IMR-90 (cell line): ENCODE data around the gene OPN1SW. TPM values are rescaled to one million over a fixed set of nuclear protein-coding genes. Genes with fewer than 3 reads are reported as not detected.

Experiments used
- ATAC-seq: fragments of 200-7000 bp; cut with Tn5 transposase; 2 replicates; pipeline ENCODE4 v1.9.1; 2020; ENCODE audit warnings: low read depth, mild to moderate bottlenecking, moderate library complexity
- BruUV-seq: library from RNA; stranded (reverse); fragments of 400-500 nt; replicated peaks from 2 replicates; lab custom pipeline; 2021; lab: Mats Ljungman, UMichigan
- CTCF ChIA-PET: fragments of 300-600 bp; formaldehyde crosslinking; extraction: SDS; loops from one replicate; lab custom pipeline; 2021; ENCODE audit warnings: antibody characterized with exemption; lab: Yijun Ruan, JAX
- POLR2A ChIA-PET: fragments of 300-600 bp; sonication (Branson Sonifier 250); formaldehyde crosslinking; loops from one replicate; lab custom pipeline; 2022; ENCODE audit warnings: antibody characterized with exemption; ENCODE audit not compliant: unreplicated experiment; lab: Charles Lee
- DNase-seq: peaks from one replicate; pipeline ENCODE4 v3.0.0; 2013
- H2AFZ ChIP-seq: replicated peaks from 2 replicates; pipeline ENCODE3; 2013; ENCODE audit warnings: low read length, mild to moderate bottlenecking; ENCODE audit not compliant: poor library complexity
- H2AK5ac ChIP-seq: 2 replicates; pipeline ENCODE4 v1.6.1; 2013; ENCODE audit warnings: low read depth, low read length, inconsistent platforms
- H2AK9ac ChIP-seq: replicated peaks from 2 replicates; pipeline ENCODE3; 2013; ENCODE audit warnings: mild to moderate bottlenecking, low read depth, low read length, moderate library complexity; ENCODE audit not compliant: poor library complexity
- H2BK120ac ChIP-seq: 2 replicates; pipeline ENCODE4 v1.6.1; 2013; ENCODE audit warnings: low read depth, low read length, inconsistent platforms
- H2BK15ac ChIP-seq: 3 replicates; pipeline ENCODE4 v1.6.1; 2013; ENCODE audit warnings: low read depth, low read length, inconsistent platforms
- H2BK20ac ChIP-seq: 2 replicates; pipeline ENCODE4 v1.6.1; 2013; ENCODE audit warnings: low read depth, mild to moderate bottlenecking, inconsistent platforms, low read length, moderate library complexity
- H2BK5ac ChIP-seq: 2 replicates; pipeline ENCODE4 v1.6.1; 2013; ENCODE audit warnings: mild to moderate bottlenecking, low read depth, low read length, inconsistent platforms; ENCODE audit not compliant: poor library complexity, severe bottlenecking
- H3K14ac ChIP-seq: replicated peaks from 2 replicates; pipeline ENCODE4 v1.6.1; 2013; ENCODE audit warnings: low read depth, low read length, inconsistent platforms
- H3K18ac ChIP-seq: 2 replicates; pipeline ENCODE4 v1.6.1; 2013; ENCODE audit warnings: low read depth, low read length, control low read depth
- H3K23ac ChIP-seq: 2 replicates; pipeline ENCODE4 v1.6.1; 2013; ENCODE audit warnings: low read depth, low read length, inconsistent platforms
- H3K27ac ChIP-seq: 2 replicates; pipeline ENCODE4 v1.5.1; 2013; ENCODE audit warnings: mild to moderate bottlenecking, control low read depth, low read length; ENCODE audit not compliant: insufficient read depth
- H3K27me3 ChIP-seq: 2 replicates; pipeline ENCODE4 v1.6.1; 2013; ENCODE audit warnings: low read length; ENCODE audit not compliant: control insufficient read depth, insufficient read depth
- H3K36me3 ChIP-seq: 2 replicates; pipeline ENCODE4 v1.6.1; 2013; ENCODE audit warnings: low read length, mixed read lengths; ENCODE audit not compliant: control insufficient read depth, insufficient read depth
- H3K4ac ChIP-seq: 2 replicates; pipeline ENCODE4 v1.6.1; 2013; ENCODE audit warnings: low read depth, low read length, inconsistent platforms
- H3K4me1 ChIP-seq: 2 replicates; pipeline ENCODE4 v1.6.1; 2013; ENCODE audit warnings: low read length, mixed read lengths; ENCODE audit not compliant: control insufficient read depth, insufficient read depth
- H3K4me2 ChIP-seq: 2 replicates; pipeline ENCODE4 v1.6.1; 2013; ENCODE audit warnings: low read depth, mild to moderate bottlenecking, control low read depth, low read length, moderate library complexity
- H3K4me3 ChIP-seq: 2 replicates; pipeline ENCODE4 v1.5.1; 2013; ENCODE audit warnings: low read depth, mild to moderate bottlenecking, control low read depth, low read length, moderate library complexity; ENCODE audit not compliant: insufficient read depth
- H3K56ac ChIP-seq: 2 replicates; pipeline ENCODE4 v1.6.1; 2013; ENCODE audit warnings: low read length, inconsistent platforms; ENCODE audit not compliant: insufficient read depth; ENCODE audit errors: extremely low read depth
- H3K79me1 ChIP-seq, 2 experiments: 2 replicates each; pipeline ENCODE4 v1.6.1; 2013; ENCODE audit warnings: low read length in 2 of 2, inconsistent platforms in 1 of 2, low read depth in 1 of 2
- H3K9ac ChIP-seq: 2 replicates; pipeline ENCODE4 v1.6.1; 2013; ENCODE audit warnings: low read depth, low read length, control low read depth
- H3K9me1 ChIP-seq: 2 replicates; pipeline ENCODE4 v1.6.1; 2013; ENCODE audit warnings: low read length, inconsistent platforms; ENCODE audit not compliant: insufficient read depth
- H3K9me3 ChIP-seq: 2 replicates; pipeline ENCODE4 v1.6.1; 2013; ENCODE audit warnings: low read length; ENCODE audit not compliant: control insufficient read depth, insufficient read depth
- H4K20me1 ChIP-seq: 2 replicates; pipeline ENCODE4 v1.6.1; 2013; ENCODE audit warnings: low read length, inconsistent platforms; ENCODE audit not compliant: insufficient read depth
- H4K5ac ChIP-seq: 2 replicates; pipeline ENCODE4 v1.6.1; 2013; ENCODE audit warnings: mild to moderate bottlenecking, low read depth, low read length, control low read depth
- H4K8ac ChIP-seq, 2 experiments: 2 replicates each; pipeline ENCODE4 v1.6.1; 2013; ENCODE audit warnings: low read depth in 2 of 2, low read length in 2 of 2, control low read depth in 1 of 2, inconsistent platforms in 1 of 2
- H4K91ac ChIP-seq: 2 replicates; pipeline ENCODE4 v1.6.1; 2013; ENCODE audit warnings: low read depth, low read length, inconsistent platforms; ENCODE audit not compliant: insufficient read depth
- BHLHE40 ChIP-seq: fragments of 150-350 bp; IDR thresholded peaks from 2 replicates; pipeline ENCODE4 v1.6.1; 2016; ENCODE audit warnings: mild to moderate bottlenecking, low read depth, low read length
- CEBPB ChIP-seq: IDR thresholded peaks from 2 replicates; pipeline ENCODE4 v1.6.1; 2012; ENCODE audit warnings: low read depth, low read length, improper control_type of control experiment
- CHD1 ChIP-seq: IDR thresholded peaks from 2 replicates; pipeline ENCODE4 v1.6.1; 2012; ENCODE audit warnings: low read depth, low read length, improper control_type of control experiment
- FOS ChIP-seq: fragments of 150-350 bp; IDR thresholded peaks from 2 replicates; pipeline ENCODE4 v1.6.1; 2016; ENCODE audit warnings: low read depth, low read length
- MAFK ChIP-seq: IDR thresholded peaks from 2 replicates; pipeline ENCODE4 v1.6.1; 2012; ENCODE audit warnings: low read depth, low read length, improper control_type of control experiment
- MAZ ChIP-seq: IDR thresholded peaks from 2 replicates; pipeline ENCODE4 v1.6.1; 2012; ENCODE audit warnings: low read depth, mild to moderate bottlenecking, low read length, improper control_type of control experiment, moderate library complexity, borderline replicate concordance
- MXI1 ChIP-seq: IDR thresholded peaks from 2 replicates; pipeline ENCODE4 v1.6.1; 2012; ENCODE audit warnings: low read depth, mild to moderate bottlenecking, low read length, moderate library complexity, borderline replicate concordance
- NFE2L2 ChIP-seq: fragments of 150-350 bp; IDR thresholded peaks from 2 replicates; pipeline ENCODE4 v1.6.1; 2016; ENCODE audit warnings: low read depth, mild to moderate bottlenecking, low read length
- POLR2A ChIP-seq: IDR thresholded peaks from 2 replicates; pipeline ENCODE4 v1.6.1; 2012; ENCODE audit warnings: mild to moderate bottlenecking, low read depth, low read length
- RCOR1 ChIP-seq: IDR thresholded peaks from 2 replicates; pipeline ENCODE4 v1.6.1; 2012; ENCODE audit warnings: mild to moderate bottlenecking, low read length, improper control_type of control experiment; ENCODE audit not compliant: insufficient replicate concordance
- RFX5 ChIP-seq: IDR thresholded peaks from 2 replicates; pipeline ENCODE4 v1.8.0; 2012; ENCODE audit warnings: low read depth, mild to moderate bottlenecking, low read length, moderate library complexity
- SMC3 ChIP-seq: fragments of 150-350 bp; IDR thresholded peaks from 2 replicates; pipeline ENCODE4 v1.6.1; 2016; ENCODE audit warnings: low read depth, mild to moderate bottlenecking, antibody characterized with exemption, low read length, moderate library complexity
- WGBS, 2 experiments: methylation state at CpG; one replicate each; pipeline versions ENCODE4 v1.1.5 to v1.1.7; 2013; ENCODE audit warnings: missing lambda C conversion rate in 2 of 2; ENCODE audit not compliant: insufficient read length in 1 of 2; ENCODE audit errors: extremely low coverage in 2 of 2; 5-methylcytosine and 5-hydroxymethylcytosine counted together
- dilution Hi-C: fragments of 300-500 bp; cut with HindIII; formaldehyde crosslinking; loops from one replicate; pipeline ENCODE4 v1.14.3; 2018; ENCODE audit warnings: low sequenced_read_pairs; ENCODE audit not compliant: unreplicated experiment
- in situ Hi-C: fragments of 300-500 bp; cut with MboI; formaldehyde crosslinking; loops from 3 replicates; pipeline ENCODE4 v1.14.3; 2019; ENCODE audit warnings: low sequenced_read_pairs, inconsistent platforms, mixed read lengths
- intact Hi-C: fragments of 100-400 bp; cut with micrococcal nuclease; formaldehyde crosslinking; loops from 2 replicates; pipeline ENCODE4 v1.10.0; 2022
- polyA plus RNA-seq, 3 experiments: library from polyadenylated mRNA; depleted of rRNA; stranded (reverse); fragments of >200 nt; gene quantifications; 2 replicates each; pipeline ENCODE4 v1.2.3, GENCODE V29; 2012; ENCODE audit warnings: low replicate concordance in 1 of 3
- total RNA-seq: library from RNA; depleted of rRNA; stranded (reverse); fragments of >200 nt; gene quantifications from 2 replicates; pipeline ENCODE4 v1.2.3, GENCODE V29; 2012
- TF ChIP-seq, protein P1 (sequence below): fragments of 150-350 bp; IDR thresholded peaks from 2 replicates; pipeline ENCODE4 v1.6.1; 2017; ENCODE audit warnings: mild to moderate bottlenecking, antibody characterized with exemption, low read length, low read depth
- TF ChIP-seq, protein P2 (sequence below): fragments of 150-350 bp; IDR thresholded peaks from 2 replicates; pipeline ENCODE4 v1.6.1; 2016; ENCODE audit warnings: low read depth, mild to moderate bottlenecking, low read length, moderate library complexity, borderline replicate concordance

The OPN1SW gene
- total and polyA plus RNA-seq, 2 of the 4 experiments (the other 2 are of a cell fraction) = not detected

DNA sequence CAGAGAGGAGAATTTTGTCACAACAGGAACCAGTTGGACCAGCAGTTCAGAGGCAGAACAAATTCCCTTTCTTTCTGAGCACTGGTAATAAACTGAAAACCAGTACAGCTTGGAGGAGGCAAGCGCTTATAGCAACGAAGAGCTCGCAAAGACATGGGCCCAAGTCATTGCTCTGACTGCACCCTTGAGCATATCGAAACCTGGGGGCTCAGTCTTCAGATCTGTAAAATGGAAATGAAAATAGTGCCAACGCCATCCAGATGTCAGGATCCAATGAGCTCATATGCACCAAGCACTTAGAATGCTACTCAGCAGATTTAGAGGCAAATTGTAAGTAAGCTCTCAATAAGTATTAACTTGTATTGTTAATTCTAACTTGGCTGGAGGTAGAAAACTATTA is 50.9 kb downstream of the OPN1SW start:
- H3K9me1 ChIP-seq = no peaks in the 10 kb centered on the region
- H3K36me3 ChIP-seq = no peaks in the 10 kb centered on the region
- H4K20me1 ChIP-seq = no peaks in the 10 kb centered on the region; the same call in 1 of the 2 replicates
- no peak overlapping the region for H2AK5ac ChIP-seq
- ChIA-PET CTCF (no interaction called here), POLR2A (no interaction called here)
- H2BK5ac ChIP-seq = no peak overlapping the region
- no peaks in the 10 kb centered on the region for H3K9me3 ChIP-seq
- no peak overlapping the region for H2BK120ac ChIP-seq
- H3K4me1 ChIP-seq = no peaks in the 10 kb centered on the region; the same call in 1 of the 2 replicates
- no peak overlapping the region for H3K27ac ChIP-seq
- H2AK9ac ChIP-seq = no peak overlapping the region
- TF ChIP-seq SMC3 = no peak
- TF ChIP-seq, protein P1, sequence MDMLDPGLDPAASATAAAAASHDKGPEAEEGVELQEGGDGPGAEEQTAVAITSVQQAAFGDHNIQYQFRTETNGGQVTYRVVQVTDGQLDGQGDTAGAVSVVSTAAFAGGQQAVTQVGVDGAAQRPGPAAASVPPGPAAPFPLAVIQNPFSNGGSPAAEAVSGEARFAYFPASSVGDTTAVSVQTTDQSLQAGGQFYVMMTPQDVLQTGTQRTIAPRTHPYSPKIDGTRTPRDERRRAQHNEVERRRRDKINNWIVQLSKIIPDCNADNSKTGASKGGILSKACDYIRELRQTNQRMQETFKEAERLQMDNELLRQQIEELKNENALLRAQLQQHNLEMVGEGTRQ = no peak
- TF ChIP-seq RFX5 = no peak
- TF ChIP-seq MAZ = no peak
- TF ChIP-seq, protein P2, sequence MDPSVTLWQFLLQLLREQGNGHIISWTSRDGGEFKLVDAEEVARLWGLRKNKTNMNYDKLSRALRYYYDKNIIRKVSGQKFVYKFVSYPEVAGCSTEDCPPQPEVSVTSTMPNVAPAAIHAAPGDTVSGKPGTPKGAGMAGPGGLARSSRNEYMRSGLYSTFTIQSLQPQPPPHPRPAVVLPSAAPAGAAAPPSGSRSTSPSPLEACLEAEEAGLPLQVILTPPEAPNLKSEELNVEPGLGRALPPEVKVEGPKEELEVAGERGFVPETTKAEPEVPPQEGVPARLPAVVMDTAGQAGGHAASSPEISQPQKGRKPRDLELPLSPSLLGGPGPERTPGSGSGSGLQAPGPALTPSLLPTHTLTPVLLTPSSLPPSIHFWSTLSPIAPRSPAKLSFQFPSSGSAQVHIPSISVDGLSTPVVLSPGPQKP = no peak
- no peak for TF ChIP-seq NFE2L2
- TF ChIP-seq CEBPB = no peak
- TF ChIP-seq POLR2A = no peak
- no peak for TF ChIP-seq FOS
- no peak for TF ChIP-seq BHLHE40
- no peak for TF ChIP-seq MXI1
- TF ChIP-seq CHD1 = no peak
- TF ChIP-seq RCOR1 = no peak
- no peak for TF ChIP-seq MAFK
- H3K4ac ChIP-seq = no peak overlapping the region
- no peak overlapping the region for H3K18ac ChIP-seq
- in situ Hi-C loops (no loop called here), dilution Hi-C loops (no loop called here), intact Hi-C loops (no loop called here)
- WGBS, 2 experiments = 92% methylated on average over 4 of the region's 5 CpGs; no CpG with 5 or more reads in 1 of the 2 experiments
- no peak overlapping the region for H2BK15ac ChIP-seq
- H2BK20ac ChIP-seq = no peak overlapping the region
- H3K4me2 ChIP-seq = no peak overlapping the region
- no peak for DNase-seq
- peaks cover 13% of the 10 kb centered on the region for H3K27me3 ChIP-seq
- no peak overlapping the region for H3K4me3 ChIP-seq
- ATAC-seq = no peak
- H3K23ac ChIP-seq = no peak overlapping the region
- H4K91ac ChIP-seq = no peak overlapping the region
- H4K5ac ChIP-seq = no peak overlapping the region
- BruUV-seq = no TSS peak
- H3K14ac ChIP-seq = no peak overlapping the region
- no peaks in the 10 kb centered on the region for H3K79me1 ChIP-seq
- H4K8ac ChIP-seq = no peak overlapping the region
- H3K56ac ChIP-seq = no peak overlapping the region
- no peak overlapping the region for H2AFZ ChIP-seq
- H3K9ac ChIP-seq = no peak overlapping the region
